Measurements from ENCODE around the gene TGFBR3. TPM values are rescaled to one million over a fixed set of nuclear protein-coding genes. Genes with fewer than 3 reads are reported as not detected.

The TGFBR3 gene
- total and polyA plus RNA-seq, 12 donors = 6.6 to 36.7 (median 24.3) TPM

GRCh38 chr1:91712393-91712792, 173.6 kb downstream of the TGFBR3 start:
- Histone ChIP-seq H3K4me1 (peaks cover 13 to 66% (median 35%) of the 10 kb centered on the region in 9 donors), H3K27me3 (no peaks in the 10 kb centered on the region), H3K4me3 (peak overlapping the region in 6 of 10 donors; percentile 0 to 28 (median 8)), H3K9me3 (no peaks in the 10 kb centered on the region), H3K36me3 (peaks cover 0 to 82% (median 0%) of the 10 kb centered on the region in 9 donors), H3K27ac (peak overlapping the region; percentile 67 to 87 (median 80))
- intact Hi-C loops (cut with DNase I) = loop anchor here in 3 of 10 donors (10.0 kb wide), 2 partner anchors 112 to 172 kb away; partner anchors contain the start of gene TGFBR3 (in 2 of the 3)
- 34 to 50% methylated on average over 3 of the region's 3 CpGs for WGBS, 2 donors
- no peak for ATAC-seq
- TF ChIP-seq, protein P1, sequence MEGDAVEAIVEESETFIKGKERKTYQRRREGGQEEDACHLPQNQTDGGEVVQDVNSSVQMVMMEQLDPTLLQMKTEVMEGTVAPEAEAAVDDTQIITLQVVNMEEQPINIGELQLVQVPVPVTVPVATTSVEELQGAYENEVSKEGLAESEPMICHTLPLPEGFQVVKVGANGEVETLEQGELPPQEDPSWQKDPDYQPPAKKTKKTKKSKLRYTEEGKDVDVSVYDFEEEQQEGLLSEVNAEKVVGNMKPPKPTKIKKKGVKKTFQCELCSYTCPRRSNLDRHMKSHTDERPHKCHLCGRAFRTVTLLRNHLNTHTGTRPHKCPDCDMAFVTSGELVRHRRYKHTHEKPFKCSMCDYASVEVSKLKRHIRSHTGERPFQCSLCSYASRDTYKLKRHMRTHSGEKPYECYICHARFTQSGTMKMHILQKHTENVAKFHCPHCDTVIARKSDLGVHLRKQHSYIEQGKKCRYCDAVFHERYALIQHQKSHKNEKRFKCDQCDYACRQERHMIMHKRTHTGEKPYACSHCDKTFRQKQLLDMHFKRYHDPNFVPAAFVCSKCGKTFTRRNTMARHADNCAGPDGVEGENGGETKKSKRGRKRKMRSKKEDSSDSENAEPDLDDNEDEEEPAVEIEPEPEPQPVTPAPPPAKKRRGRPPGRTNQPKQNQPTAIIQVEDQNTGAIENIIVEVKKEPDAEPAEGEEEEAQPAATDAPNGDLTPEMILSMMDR (IDR thresholded peaks at IDR 0.05) = no peak
- DNase-seq = no peak

- DNase-seq (no peak), ATAC-seq (no peak)
- TF ChIP-seq, protein P1 (IDR thresholded peaks at IDR 0.05) = no peak
- Histone ChIP-seq H3K4me1 (peaks cover 13 to 73% (median 35%) of the 10 kb centered on the region in 9 donors), H3K9me3 (no peaks in the 10 kb centered on the region), H3K27me3 (no peaks in the 10 kb centered on the region), H3K36me3 (peaks cover 0 to 81% (median 0%) of the 10 kb centered on the region in 9 donors), H3K4me3 (peak overlapping the region in 6 of 10 donors; percentile 2 to 28 (median 4)), H3K27ac (peak overlapping the region; percentile 67 to 87 (median 80))
- intact Hi-C loops (cut with DNase I) = loop anchor here in 3 of 10 donors (10.0 kb wide), 2 partner anchors 113 to 173 kb away; partner anchors contain the start of gene TGFBR3 (in 2 of the 3)
- 57 to 76% methylated on average over 5 of the region's 5 CpGs for WGBS, 2 donors
Observed at GRCh38 chr1:91711504-91712247, 174.3 kb downstream of the TGFBR3 start.

DNA sequence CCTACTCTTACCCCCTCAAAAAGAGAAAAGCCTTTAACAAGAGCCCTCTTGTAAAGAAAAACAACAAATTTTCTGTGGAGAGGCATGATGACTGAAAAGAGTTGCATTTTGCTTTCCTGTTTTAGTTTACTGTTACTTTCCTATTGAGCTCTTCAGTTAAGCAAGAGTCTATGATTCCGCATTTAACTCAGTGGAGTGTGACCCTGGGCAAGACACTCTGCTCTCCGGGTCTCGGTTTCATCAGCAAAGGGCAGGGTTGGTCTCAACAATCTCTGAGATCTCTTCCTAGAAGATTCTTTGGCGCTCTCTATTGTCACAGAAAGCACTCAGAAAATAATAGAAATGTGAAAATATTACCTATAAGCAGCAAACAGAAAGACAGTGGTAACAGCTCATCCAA, 175.7 kb downstream of the TGFBR3 start:
- Histone ChIP-seq H3K27me3 (no peaks in the 10 kb centered on the region), H3K9me3 (no peaks in the 10 kb centered on the region), H3K36me3 (peaks cover 0 to 80% (median 0%) of the 10 kb centered on the region in 9 donors), H3K27ac (peak overlapping the region in 6 of 10 donors; percentile 4 to 87 (median 56)), H3K4me1 (peaks cover 13 to 74% (median 35%) of the 10 kb centered on the region in 9 donors), H3K4me3 (peak overlapping the region in 1 of 10 donors; percentile 2)
- DNase-seq (no peak), ATAC-seq (no peak)
- 64 to 77% methylated on average over 4 of the region's 4 CpGs for WGBS, 2 donors
- intact Hi-C loops (cut with DNase I) = loop anchor here in 3 of 10 donors (10.0 kb wide), 2 partner anchors 115 to 175 kb away; partner anchors contain the start of gene TGFBR3 (in 2 of the 3)
- TF ChIP-seq, protein P1 (IDR thresholded peaks at IDR 0.05) = no peak

- TF ChIP-seq, protein P1 (IDR thresholded peaks at IDR 0.05) = no peak
- Histone ChIP-seq H3K9me3 (no peaks in the 10 kb centered on the region), H3K36me3 (peaks cover 0 to 67% (median 0%) of the 10 kb centered on the region in 9 donors), H3K4me1 (peaks cover 13 to 82% (median 36%) of the 10 kb centered on the region in 9 donors), H3K27ac (peak overlapping the region in 5 of 10 donors; percentile 63 to 72 (median 72)), H3K27me3 (no peaks in the 10 kb centered on the region), H3K4me3 (no peak overlapping the region)
- WGBS, 2 donors = 76 to 80% methylated on average over 5 of the region's 5 CpGs
- no peak for DNase-seq
- no peak for ATAC-seq
- intact Hi-C loops (cut with DNase I) = loop anchor here in 4 of 10 donors (5.0 to 10.0 kb wide), 4 partner anchors 106 to 179 kb away; partner anchors contain the start of gene TGFBR3 (in 2 of the 4)
Observed at GRCh38 chr1:91708691-91709090, 177.3 kb downstream of the TGFBR3 start.
